GM12892 (cell line): Measurements from ENCODE around the gene AHRR.

Experiments
- POLR2A ChIP-seq: IDR thresholded peaks from 2 replicates; pipeline ENCODE4 v1.6.1; 2011; ENCODE audit warnings: low read depth, low read length, control low read depth
- POLR2AphosphoS5 ChIP-seq: IDR thresholded peaks from 2 replicates; pipeline ENCODE4 v1.6.1; 2011; ENCODE audit warnings: low read depth, low read length, control low read depth
- TAF1 ChIP-seq: IDR thresholded peaks from 2 replicates; pipeline ENCODE4 v1.6.1; 2011; ENCODE audit warnings: low read depth, mild to moderate bottlenecking, control low read depth, low read length, borderline replicate concordance

GRCh38 chr5:469752-470483 lies 148.4 kb downstream of the AHRR start:
- TF ChIP-seq TAF1 (no peak), POLR2A (no peak; the same call in 1 of the 2 replicates), POLR2AphosphoS5 (peak; percentile 40)
